LHCN-M2 (cell line): ENCODE data around the gene SLC5A3. TPM values are rescaled to one million over a fixed set of nuclear protein-coding genes. Genes with fewer than 3 reads are reported as not detected.

ENCODE experiments used
- DNase-seq: peaks from one replicate; pipeline ENCODE4 v3.0.0-alpha.2; 2012; ENCODE audit warnings: low read depth
- total RNA-seq: library from RNA; depleted of rRNA; stranded (reverse); fragments of >200 nt; gene quantifications from 2 replicates; pipeline ENCODE4 v1.2.3, GENCODE V29; 2014; rRNA removed

SLC5A3 gene
- total RNA-seq, 1 experiment from 2014 or later: 22.6 TPM

DNA sequence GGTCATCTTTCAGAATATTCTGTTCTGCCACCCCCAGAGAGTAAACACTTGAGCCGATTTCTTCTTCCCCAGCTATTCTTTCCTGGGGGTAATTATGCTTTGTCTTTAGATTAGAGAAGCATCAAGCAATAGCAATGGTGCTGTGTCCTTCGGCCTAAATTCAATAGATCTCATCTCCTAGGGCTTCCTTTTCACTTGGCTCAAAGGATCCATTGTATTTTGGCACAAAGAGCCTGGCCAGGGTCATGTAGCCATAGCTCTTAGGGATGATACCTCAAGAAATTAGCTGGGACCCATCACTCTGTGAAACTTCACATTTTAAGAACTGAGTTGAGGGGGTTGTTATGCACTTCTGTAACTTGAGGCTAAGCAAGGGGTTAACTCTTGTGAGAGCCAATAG is 27.0 kb downstream of the SLC5A3 start:
- no peak for DNase-seq

DNA sequence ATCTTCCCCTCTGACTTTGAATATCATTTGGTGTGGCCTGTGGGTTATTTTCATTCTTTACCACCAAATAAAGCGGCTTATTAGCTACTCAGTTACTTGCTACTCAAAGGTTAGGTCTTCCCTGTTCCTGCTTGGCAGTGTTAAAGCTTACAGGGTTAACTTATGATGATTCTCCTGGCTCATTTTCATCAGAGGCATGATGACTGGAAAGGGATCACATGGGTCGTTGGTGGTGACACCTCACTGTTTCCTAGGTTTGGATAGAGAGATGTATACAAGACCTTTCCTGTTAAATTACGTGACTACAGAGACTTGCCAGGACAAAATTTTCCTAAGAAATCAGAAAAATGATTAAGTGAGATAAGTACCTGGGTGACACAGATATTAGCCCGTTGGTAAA is 27.4 kb downstream of the SLC5A3 start:
- DNase-seq: peak; percentile 16

DNA sequence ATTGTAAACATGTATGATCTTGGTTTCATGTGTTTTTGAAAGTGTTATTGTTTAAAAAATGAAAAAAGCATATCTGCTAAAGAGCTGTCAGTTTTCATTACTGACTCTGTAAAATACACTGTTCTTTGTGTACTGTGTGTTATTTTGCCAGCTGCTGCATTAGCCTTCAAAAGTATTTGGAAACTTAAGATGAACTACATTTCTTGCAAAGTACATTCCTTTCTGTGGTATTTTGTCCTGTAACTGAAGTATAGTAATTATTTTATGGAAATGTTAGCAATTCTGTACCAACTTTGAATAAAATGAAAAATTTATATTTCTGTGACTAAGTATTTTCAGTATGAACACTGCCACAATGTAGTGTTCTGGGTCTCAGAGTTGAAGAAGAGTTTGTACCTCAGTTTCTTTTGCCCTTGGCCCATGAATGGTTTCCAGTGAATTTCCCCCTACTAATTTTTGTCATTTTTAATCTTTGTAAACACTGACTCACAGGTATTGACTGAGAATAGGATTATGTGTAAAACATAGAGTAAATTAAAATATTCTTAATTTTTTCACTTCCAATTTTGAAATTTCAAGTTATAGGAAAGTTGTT is 32.7 kb downstream of the SLC5A3 start:
- DNase-seq: peak; percentile 70

- DNase-seq: no peak
These were observed 34.2 kb downstream of the SLC5A3 start for GRCh38 chr21:34107606-34108005.

DNA sequence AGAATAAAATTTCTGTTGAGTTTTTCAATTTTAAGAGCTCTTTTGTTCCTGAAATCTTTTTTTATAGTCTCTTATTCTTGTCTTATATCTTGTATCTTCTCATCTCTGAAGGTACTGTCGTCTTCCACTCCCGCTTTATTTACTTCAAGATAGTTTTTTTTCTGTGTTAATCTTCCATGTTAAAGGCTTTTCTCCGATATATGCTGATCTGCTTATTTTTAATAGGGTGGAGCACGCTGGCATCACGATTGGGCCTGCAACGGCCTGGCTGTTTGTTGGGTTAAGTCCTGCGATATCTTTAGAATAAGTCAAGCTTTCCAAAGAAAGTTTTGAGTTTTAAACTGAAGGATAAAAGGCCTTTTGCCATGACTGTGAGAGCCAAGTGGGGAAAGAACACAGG is 35.7 kb downstream of the SLC5A3 start:
- DNase-seq: no peak

DNA sequence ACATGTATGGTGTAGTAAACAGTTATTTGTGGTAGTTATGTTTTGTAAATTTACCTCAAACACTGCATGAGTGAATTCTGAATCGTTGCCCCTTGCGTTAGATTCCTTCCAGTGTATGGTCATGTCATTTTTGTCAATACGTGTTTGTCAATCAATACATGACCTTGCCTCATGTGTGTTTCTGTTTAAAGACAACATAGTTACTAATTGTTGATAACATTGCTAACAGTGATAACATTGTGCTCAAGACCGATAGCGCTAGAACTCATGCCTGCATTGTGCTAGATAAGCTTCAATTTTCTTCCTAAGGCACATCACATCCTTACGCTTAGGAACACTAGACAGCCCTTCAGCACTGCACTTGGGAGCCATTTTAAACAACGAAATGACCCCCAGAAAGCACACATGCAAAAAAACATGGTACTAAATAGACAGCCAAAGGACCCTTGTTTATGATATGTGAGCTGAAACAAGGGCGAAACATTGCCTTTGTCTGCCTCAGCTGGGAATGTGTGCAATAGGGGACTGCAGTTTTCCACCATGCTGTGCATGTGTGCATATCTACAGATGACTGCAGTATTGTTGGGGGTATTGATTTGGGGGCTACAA is 37.3 kb downstream of the SLC5A3 start:
- DNase-seq: no peak

GRCh38 chr21:34112316-34113033 is 39.1 kb downstream of the SLC5A3 start:
- peak; percentile 24 for DNase-seq

DNA sequence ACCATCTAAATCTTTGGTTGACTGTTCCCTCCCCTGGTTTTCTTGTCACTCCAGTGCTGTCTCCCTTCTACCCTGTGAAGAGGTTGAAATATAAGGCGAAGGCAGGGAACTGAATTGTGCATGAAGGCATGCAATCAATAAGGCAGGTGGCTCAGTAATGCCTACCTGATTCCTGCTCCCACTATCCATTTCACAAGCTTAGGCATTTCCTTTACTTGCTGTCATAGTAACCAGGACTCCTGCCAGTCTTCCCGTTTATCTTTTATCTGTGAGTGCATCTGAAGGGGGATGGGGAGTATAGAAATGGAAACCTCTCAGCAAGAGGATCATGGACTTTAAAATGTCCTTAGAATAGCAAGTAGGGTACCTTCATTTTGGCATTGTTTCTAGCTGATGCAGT is 40.5 kb downstream of the SLC5A3 start:
- no peak for DNase-seq

GRCh38 chr21:34115160-34115559 is 41.8 kb downstream of the SLC5A3 start:
- DNase-seq: no peak

DNA sequence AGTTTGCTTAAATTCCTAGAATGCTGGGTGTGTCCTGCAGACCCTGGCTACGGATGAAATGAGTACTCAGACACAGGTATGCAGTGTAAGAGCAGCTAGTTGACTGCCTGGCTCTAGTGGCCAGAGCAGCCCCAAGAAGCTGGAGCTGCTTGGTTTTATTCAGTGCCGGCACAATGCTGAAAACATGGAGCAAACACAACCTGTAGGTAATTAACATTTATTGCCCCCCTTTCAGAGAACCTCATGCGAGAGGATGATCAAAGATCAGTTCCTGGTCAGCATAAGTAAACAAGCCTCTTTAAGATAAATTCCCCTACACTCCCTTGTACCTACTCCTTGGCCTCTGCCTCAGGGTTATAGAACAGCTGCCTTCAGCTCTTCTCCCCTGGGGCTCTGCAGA is 43.2 kb downstream of the SLC5A3 start:
- no peak for DNase-seq

- no peak for DNase-seq
These were observed 47.5 kb downstream of the SLC5A3 start for GRCh38 chr21:34120867-34121266.

GRCh38 chr21:34122047-34122446 is 48.7 kb downstream of the SLC5A3 start:
- no peak for DNase-seq

Other genes starting within 250 kb of the SLC5A3 start
- 167 and 210 TPM in 2 replicates for gene ATP5PO, start 157.8 kb upstream of the SLC5A3 start, total RNA-seq
- gene MRPS6, start within 50 bp of the SLC5A3 start, total RNA-seq: 30.7 and 42.3 TPM in 2 replicates